DMS153 (cell line): ENCODE measurements around the gene POLE.

Experiments used
- DNase-seq: peaks from one replicate; lab custom pipeline; 2025; lab: John Stamatoyannopoulos, UW

The POLE gene

DNA sequence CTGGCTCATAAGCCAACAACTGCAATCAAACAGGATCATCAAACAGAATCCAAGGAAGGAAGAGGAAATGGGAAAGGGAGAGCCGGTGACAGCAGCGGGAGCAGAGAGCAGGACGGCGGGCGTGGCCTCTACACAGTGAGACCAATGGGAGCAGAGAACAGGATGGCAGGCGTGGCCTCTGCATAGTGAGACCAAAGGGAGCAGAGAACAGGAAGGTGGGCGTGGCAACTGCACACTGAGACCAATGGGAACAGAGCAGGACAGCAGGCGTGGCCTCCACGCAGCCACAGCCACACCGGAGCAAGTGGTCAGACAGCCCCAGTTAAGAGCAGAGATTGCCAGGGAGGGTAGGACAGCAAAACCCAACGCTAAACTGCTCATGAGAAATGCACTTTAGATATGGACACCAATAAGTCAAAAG is 93.2 kb downstream of the POLE start:
- peak; percentile 96 for DNase-seq

DNA sequence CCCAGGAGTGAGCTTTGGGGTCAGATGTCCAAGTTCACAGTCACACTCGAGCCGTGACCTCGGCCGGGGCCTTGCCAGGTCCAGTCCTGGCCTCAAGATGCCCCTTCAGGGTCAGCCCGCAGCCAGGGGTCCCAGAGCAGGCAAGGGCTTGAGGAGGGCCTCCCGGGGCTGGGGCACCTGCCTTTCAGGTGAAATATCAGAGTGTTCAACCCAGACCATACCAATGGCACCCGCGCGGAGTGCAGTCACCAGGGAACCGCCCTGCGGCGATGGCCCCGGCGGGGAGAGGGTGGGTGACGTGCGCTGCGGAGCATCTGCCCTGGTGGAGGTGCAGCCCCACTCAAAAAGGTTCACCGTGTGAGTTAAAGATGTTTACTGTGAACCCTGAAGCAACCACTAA is 93.6 kb downstream of the POLE start:
- no peak for DNase-seq

DNA sequence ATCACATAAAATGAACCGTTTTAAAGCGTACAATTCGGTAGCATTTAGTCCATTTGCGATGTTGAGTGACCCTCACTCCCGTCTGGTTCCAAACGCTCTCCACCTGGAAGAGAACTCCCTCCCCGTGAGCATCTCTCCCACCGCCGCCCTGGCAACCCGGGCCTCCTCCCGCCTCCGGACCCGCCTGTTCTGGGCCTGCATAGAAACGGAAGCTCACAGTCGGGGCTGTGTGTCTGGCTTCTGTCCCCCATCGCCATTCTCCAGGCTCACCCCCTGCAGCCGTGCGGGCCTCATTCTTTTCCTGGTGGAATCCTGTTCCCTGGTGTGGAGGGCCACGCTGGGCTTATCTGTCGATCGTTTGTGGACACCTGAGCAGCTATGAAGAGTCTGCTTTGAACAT is 94.1 kb downstream of the POLE start:
- DNase-seq, result no peak

DNA sequence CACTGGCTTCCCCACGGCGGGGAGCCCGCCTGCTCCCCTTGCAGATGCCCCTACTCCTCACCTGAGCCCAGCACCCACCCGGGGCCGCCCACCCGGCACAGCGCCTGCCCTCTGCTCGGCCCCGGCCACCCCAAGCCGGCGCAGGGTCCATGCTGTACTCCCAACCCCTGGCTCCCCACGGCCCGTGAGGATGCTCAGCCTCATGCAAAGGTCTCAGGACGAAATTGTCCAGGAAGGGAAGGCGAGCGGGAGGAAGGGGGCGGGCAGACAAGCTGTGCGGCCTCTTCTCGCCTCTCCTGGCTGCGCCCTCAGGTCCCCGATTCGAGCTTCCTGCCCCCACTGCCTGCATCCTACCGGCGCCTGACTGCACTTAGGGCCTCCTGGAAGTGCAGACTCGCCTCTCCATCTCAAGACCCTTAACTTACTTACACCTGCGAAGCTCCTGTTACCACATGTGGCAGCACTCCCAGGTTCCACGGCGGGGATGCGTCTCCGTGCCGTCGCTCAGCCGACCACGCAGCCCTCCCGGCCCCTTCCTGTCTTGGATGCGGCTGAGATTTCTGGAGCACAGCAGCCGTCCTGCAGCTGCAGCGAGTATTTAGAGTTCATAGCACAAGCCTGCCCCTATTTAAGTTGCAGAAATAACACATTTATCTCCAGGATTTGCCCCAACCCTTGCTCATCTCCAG is 94.7 kb downstream of the POLE start:
- DNase-seq, result no peak

DNA sequence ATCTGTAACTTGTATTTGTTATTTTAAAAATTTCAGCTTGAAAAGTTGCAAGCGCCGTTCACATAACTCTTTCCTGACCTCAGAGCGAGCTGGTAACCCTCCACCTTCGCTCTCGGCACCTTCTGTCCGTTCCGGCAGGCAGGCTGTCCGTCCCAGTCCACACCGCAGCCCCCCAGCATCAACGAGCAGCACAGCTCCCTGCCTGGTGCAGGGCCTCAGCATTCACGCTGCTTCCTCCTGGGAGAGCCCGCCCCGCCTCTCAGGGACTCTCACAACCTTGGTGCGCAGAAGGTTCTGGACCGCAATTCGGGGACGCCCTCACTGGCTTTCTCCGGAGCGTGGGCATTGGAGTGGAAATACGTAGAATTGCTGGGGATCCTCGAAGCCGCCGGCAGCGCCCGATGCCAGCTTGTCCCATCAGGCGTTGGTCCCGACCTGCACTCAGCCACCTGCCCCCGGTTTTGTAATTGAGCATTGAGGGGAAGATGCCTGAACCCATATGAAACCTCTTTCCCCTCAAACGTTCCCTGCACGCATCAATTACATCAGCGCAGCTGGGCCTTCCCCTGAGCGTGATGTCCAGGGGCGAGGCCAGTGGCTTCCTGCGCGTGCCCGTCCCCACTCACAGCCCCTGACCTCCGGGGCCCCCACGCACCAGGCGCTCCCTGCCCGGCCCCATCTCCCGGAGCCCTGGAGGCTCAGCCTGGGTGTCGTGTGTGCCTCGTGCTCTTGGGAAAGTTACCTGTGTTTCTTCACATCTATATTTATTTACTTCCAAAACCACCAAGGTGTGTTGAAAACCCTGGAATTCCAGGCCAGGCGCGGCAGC is 95.8 kb downstream of the POLE start:
- DNase-seq, result no peak

DNA sequence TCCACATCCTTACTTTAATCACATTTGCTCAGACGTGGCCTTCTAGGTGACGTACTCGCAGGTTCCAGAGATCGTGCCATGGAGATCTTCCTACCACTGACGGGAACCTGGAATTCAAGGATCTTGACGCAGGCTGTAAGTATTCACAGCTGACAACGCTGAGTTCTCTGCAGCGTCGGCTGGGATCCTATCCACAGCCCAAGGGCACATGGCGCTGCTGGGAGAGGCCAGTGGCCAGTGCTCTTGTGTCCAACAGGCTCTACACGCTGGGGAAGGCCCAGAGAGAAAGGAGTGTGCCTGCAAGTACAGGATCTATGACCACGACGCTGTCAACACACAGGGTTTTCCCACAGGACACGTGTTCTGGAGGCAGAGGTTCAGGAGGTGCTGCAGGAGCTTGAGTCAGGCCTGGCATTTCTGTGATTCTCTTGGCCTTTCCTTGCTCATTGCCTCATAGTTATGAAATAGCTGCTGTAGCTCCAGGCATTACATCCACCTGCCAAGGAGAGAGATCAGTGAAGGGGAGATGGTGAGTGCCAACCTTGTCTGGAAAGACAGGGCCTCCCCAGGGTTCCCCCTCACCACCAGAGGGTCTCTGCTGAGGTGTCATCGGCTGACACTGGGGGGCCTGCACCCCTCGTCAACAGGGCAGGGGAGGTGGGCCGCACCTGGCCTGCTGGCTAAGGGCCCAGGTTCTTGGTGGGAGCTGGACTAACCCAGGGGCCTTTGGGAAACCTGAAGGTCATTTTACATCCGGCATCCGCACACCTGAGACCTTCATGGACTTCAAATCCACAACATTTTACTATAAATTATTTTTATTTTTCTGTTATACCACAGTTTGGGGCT is 98.1 kb downstream of the POLE start:
- DNase-seq, result no peak

DNA sequence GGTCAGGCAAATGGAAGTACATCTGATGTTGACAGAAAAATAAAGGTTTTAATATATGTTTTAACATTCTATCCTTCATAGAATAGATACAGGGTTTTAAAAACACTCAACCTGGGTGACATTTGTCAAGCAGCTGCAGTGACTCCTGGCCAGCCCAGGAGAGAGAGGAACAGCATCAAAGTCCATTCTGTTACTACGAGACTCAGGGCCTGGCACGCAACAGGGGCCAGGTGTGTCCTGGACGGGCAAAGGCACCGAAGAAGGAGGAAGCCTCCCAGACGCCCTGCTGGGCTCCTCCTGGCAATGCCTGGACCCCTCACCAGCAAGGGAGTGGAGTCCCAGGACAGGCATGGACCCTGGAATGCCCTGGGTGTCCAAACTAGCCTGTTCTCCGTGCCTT is 98.8 kb downstream of the POLE start:
- DNase-seq, result no peak

DNA sequence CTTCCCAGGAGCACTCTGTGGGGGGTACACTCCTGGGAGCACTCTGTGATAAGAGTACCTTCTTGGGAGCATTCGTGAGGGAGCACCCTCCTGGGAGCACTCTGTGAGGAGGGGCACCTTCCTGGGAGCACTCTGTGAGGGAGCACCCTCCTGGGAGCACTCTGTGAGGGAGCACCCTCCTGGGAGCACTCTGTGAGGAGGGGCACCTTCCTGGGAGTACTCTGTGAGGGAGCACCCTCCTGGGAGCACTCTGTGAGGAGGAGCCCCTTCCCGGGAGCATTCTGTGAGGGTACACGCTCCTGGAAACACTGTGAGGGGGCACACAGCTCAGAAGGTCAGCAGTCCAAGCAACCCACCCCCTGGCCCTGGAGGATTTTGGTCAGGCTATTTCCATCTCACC is 99.4 kb downstream of the POLE start:
- DNase-seq, result no peak

DNA sequence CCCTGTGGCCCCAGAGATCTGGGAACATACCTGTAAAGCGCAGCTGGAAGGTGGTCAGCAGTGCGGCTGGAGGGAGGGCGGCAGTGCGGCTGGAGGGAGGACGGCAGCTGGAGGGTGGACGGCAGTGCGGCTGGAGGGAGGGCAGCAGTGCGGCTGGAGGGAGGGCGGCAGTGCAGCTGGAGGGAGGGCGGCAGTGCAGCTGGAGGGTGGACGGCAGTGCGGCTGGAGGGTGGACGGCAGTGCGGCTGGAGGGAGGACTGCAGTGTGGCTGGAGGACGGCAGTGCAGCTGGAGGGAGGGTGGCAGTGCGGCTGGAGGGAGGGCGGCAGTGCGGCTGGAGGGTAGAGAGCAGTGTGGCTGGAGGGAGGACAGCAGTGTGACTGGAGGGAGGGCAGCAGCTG is 100.2 kb downstream of the POLE start:
- no peak for DNase-seq

DNA sequence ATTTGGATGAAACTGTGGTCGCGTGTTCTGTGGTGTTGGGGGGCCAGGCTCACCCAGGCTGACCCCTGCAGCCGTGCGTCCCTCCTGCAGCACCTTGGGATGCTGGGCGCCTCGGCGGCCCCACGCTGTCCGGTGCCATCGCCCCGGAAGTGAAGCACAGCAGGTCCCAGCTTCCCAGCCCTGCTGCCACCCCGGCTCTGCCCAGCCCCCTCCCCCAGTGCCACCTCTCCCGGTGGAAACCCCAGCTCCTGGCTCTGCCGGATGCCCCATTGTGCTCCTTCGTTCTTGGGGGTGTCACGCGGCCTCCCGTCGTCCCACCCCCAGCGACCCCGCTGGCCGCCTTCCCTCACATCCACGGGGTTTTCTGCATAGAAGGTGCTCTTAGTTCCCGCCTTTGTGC is 102.0 kb downstream of the POLE start:
- no peak for DNase-seq

DNA sequence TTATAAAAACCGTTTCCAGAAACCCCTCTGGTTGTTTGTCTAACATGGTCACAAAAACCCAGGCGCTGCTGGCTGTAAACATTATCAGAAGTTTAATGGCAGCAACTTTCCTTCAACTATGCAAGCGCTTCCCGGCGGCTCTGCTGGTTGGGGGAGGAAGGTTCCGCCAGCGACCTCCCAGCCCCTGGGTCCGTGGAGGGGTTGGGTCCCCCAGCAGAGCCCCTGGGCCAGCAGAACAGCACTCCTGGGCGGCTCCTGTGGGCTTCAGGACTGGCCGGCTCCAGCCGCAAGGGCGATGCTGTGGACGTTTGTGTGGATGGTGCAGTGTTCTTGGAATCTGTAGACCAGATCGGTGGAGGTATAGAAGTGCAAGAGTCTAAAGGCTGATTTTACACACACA is 102.7 kb downstream of the POLE start:
- DNase-seq, result no peak

DNA sequence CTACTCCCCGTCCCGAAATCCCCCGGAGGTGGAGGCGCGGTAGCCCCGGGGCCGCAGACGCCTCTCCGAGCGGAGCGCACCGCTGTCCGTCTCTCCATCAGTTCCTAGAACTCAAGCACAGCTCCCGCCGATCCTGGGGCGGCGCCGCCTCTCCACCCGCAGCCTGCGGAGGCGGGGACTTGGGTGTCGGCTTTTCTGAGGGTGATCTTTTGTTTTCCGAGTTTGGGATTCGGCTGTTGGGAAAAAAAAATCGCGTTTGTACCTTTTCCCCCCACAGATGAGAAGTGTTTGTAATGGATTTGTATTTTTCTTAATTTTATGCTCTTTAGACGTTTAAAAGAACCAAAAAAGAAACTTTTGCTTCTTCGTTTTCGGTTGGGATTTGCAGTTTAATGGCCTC is 103.4 kb downstream of the POLE start:
- no peak for DNase-seq

DNA sequence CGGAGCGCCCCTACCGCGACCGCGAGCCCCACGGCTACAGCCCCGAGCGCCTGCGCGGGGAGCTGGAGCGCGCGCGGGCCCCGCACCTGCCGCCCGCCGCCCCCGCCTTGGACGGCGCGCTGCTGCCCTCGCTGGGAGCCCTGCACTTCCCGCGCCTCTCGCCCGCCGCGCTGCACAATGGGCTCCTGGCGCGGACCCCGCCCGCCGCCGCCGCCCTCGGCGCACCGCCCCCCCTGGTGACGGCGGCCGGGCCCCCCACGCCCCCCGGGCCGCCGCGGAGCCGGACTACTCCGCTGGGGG is 103.8 kb downstream of the POLE start:
- DNase-seq, result no peak

DNA sequence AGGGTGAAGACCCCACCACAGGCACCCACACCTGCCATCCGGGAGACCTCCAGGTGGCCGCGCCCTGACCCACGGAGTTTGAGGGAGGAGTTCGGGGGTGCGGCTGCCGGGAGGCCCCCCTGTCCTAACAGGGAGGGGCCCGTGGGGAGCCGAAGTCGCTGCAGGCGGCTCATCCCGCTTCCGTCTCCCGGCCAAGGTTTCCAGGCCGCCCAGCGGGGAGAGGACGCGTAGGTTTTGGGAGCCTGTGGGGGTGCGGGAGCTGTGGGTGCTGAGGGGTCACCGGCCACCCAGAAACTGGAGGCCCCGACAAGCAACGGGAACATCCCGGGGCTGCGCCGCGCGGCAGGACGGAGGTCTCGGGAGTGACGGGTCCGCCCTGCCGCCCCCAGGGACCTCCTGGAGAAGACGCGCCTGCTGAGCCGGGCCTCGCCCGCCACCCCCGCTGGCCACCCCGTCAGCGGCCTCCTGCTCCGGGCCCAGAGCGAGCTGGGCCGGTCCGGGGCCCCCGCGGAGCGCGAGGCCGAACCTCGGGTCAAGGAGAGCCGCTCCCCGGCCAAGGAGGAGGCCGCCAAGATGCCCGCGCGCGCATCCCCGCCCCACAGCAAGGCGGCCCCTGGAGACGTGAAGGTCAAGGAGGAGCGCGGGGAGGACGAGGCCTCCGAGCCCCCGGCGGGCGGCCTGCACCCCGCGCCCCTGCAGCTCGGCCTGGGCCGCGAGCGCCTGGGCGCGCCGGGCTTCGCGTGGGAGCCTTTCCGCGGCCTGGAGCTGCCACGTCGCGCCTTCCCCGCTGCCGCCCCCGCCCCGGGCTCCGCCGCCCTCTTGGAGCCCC is 104.3 kb downstream of the POLE start:
- no peak for DNase-seq

DNA sequence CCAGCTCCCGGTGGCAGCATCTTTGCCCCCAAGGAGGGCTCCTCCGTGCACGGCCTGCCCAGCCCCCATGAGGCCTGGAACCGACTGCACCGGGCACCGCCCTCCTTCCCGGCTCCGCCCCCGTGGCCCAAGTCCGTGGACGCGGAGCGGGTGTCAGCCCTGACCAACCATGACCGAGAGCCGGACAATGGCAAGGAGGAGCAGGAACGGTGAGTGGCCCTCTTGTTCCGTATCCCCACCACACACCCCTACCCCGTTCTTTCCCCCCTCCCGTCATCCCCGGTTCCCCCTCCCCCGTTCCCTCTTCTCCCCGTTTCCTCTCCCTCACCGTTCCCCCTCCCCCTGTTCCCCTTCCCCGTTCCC is 105.1 kb downstream of the POLE start:
- no peak for DNase-seq

DNA sequence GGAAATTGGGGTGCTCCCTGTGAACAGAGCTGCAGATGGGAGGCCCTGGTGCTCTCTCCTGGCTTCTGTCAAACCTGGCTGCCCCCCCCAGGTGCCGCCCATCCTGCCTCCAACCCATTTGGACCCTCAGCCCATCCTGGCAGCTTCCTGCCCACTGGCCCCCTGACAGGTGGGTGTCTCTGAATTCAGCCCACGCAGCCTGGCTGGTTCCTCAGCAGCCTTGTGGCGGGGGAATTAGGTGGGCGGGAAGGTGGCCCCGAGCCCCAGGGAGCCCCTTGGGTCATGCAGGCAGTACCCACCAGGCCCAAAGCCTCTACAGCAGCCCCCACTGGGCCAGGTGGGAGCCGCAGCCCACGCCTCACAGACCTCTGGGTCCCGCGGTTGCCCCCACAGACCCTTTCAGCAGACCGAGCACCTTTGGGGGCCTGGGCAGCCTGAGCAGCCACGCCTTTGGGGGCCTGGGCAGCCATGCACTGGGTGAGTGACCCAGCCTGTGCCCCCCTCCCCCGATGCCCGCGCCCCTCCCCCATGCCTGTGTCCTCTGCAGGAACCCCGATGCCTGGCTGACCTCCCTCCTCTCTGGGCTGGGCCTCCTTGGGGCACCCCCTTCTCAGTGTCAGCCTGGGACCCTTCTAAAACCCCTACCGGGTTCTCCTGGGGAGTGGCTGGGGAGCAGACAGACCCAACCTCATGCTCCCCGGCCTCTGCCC is 105.6 kb downstream of the POLE start:
- no peak for DNase-seq

DNA sequence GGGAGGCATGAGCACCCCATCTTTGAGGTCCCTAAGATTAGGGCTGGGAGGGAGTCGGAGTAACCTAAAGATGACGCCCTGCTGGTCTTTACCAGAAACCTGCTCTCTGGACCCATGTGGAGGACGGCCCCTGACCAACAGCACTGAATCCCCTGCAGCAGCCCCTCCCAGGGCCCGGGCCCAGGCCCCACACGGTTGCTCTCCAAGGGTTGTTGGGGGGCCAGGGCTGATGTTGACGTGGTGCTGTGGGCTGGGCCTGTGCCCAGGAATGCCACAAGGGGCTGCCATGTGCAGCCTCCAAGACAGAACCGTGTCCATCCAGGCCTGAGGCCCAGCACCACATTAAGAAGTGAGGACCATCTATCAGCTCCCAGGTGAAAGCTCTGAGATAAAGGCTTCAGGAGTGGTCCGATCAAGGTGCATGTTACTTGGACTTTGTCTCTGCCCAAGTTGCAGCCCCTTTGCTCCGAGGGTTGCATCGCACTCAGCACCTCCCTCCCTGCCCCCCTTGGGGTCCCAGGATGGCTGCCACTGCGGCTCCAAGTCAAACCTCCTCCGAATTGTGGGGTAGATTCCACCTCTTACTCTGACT is 106.3 kb downstream of the POLE start:
- DNase-seq, result no peak

DNA sequence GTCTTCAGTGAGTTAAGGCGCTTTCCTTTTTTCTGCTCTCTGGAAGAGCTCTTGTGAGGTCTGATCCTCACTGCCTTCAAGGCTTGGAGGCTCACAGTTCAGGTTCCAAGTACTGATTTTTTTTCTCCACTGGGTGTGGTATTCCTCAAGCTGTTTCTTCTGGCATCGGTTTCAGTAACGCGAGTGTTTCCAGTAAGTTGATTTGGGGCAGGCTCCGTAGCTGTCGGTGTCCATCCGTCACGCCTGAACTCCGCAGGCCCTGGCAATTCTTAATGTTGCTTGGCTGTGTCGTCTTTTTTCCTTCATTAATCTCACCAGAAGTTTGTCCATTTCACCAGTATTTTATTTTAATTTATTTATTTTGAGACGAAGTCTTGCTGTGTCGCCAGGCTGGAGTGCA is 107.4 kb downstream of the POLE start:
- DNase-seq, result no peak

DNA sequence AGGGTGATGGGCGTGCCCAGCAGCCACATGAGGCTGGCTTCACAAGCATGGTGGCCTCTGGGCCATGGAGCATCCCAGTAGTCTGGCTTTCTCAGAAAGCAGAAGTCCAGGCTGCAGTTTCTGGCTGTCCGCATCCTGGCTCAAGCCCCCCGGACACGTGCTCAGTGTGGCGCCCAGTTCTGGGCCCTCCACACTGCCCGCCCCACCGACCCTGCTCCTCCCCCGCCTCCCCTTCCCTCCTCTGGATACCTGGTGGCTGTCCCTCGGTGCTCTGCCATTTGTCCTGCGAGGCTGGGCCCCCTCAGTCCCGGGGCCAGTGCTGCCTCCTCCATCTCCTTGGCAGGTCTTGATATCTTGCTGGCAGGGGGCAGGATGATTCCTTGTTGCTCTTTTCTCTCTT is 108.3 kb downstream of the POLE start:
- no peak for DNase-seq

DNA sequence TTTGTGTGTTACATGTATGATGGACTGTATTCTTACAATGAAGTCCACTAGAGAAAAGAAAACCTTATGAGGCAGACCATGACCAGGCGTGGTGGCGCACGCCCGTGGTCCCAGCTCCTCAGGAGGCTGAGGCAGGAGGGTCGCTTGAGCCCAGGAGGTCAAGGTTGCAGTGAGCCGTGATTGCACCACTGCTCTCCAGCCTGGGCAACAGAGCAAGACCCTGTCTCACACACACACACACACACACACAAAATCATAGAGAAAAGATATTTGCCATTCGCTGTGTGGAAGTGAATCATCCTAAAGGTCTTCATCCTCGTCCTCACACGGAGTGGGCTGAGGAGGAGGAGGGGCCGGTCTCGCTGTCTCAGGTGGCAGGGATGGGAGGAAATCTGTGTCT is 109.0 kb downstream of the POLE start:
- no peak for DNase-seq
